Measurements from ENCODE around the gene LRP11.
"Not testable (repeated sequence)": the region's sequence is repeated elsewhere in the genome, so short reads cannot be mapped to it uniquely, and the experiment has no call there.

Gene LRP11

GRCh38 chr6:149896491-149896890 is 32.3 kb upstream of the LRP11 start:
- Histone ChIP-seq H3K18ac (ENCODE audit: low read length) (no peak overlapping the region), H3K4me3 (ENCODE audit: low read depth, low read length) (no peak overlapping the region), H3K9me3 (ENCODE audit: insufficient read depth, low read depth, low read length) (peaks cover 2% of the 10 kb centered on the region), H2BK12ac (ENCODE audit: low read length) (no peak overlapping the region), H3K79me1 (ENCODE audit: low read length) (no peaks in the 10 kb centered on the region), H3K14ac (ENCODE audit: low read length) (no peak overlapping the region), H2AK5ac (ENCODE audit: low read length) (no peak overlapping the region), H3K36me3 (ENCODE audit: control insufficient read depth in 1 of 2, insufficient read depth in 2 of 2, low read length in 2 of 2) (no peaks in the 10 kb centered on the region), H2BK5ac (ENCODE audit: low read depth, low read length, poor library complexity) (no peak overlapping the region), H3K27ac (ENCODE audit: low read depth, low read length) (no peak overlapping the region), H3K4ac (ENCODE audit: low read depth, low read length) (no peak overlapping the region), H3K4me1 (ENCODE audit: control insufficient read depth in 1 of 2, insufficient read depth in 2 of 2, low read length in 2 of 2) (no peaks in the 10 kb centered on the region), H4K91ac (ENCODE audit: low read depth, low read length) (no peak overlapping the region), H4K8ac (ENCODE audit: low read depth, low read length) (no peak overlapping the region), H3K4me2 (ENCODE audit: low read length) (no peak overlapping the region), H2AFZ (ENCODE audit: insufficient read depth, low read length, poor library complexity) (no peak overlapping the region), H3K9ac (ENCODE audit: low read length) (no peak overlapping the region), H3K27me3 (ENCODE audit: insufficient read depth, low read length) (no peaks in the 10 kb centered on the region), H4K12ac (ENCODE audit: low read depth, low read length) (no peak overlapping the region), H3K23ac (ENCODE audit: low read length) (no peak overlapping the region), H3K79me2 (ENCODE audit: control insufficient read depth, insufficient read depth, low read length, poor library complexity) (no peaks in the 10 kb centered on the region), H2BK120ac (ENCODE audit: insufficient read depth, low read length, poor library complexity) (no peak overlapping the region)
- DNase-seq, result no peak
- no CpG with 5 or more reads among the region's 3 CpGs for WGBS (ENCODE audit: extremely low coverage, insufficient coverage, insufficient read length)

- no peak overlapping the region for H3K4me3 ChIP-seq (ENCODE audit: low read depth, low read length)
- H3K36me3 ChIP-seq (ENCODE audit: control insufficient read depth in 1 of 2, insufficient read depth in 2 of 2, low read length in 2 of 2), result no peaks in the 10 kb centered on the region
- H3K4me2 ChIP-seq (ENCODE audit: low read length), result no peak overlapping the region
- no CpG with 5 or more reads among the region's 5 CpGs for WGBS (ENCODE audit: extremely low coverage, insufficient coverage, insufficient read length)
- no peak overlapping the region for H2BK5ac ChIP-seq (ENCODE audit: low read depth, low read length, poor library complexity)
- no peak overlapping the region for H4K12ac ChIP-seq (ENCODE audit: low read depth, low read length)
- no peak overlapping the region for H3K4ac ChIP-seq (ENCODE audit: low read depth, low read length)
- no peak overlapping the region for H4K91ac ChIP-seq (ENCODE audit: low read depth, low read length)
- H2BK12ac ChIP-seq (ENCODE audit: low read length), result no peak overlapping the region
- no peaks in the 10 kb centered on the region for H3K79me1 ChIP-seq (ENCODE audit: low read length)
- H3K9me3 ChIP-seq (ENCODE audit: insufficient read depth, low read depth, low read length), result peaks cover 2% of the 10 kb centered on the region
- H3K14ac ChIP-seq (ENCODE audit: low read length), result no peak overlapping the region
- no peak overlapping the region for H2BK120ac ChIP-seq (ENCODE audit: insufficient read depth, low read length, poor library complexity)
- H3K18ac ChIP-seq (ENCODE audit: low read length), result no peak overlapping the region
- H3K27me3 ChIP-seq (ENCODE audit: insufficient read depth, low read length), result no peaks in the 10 kb centered on the region
- no peak overlapping the region for H2AK5ac ChIP-seq (ENCODE audit: low read length)
- no peak overlapping the region for H3K9ac ChIP-seq (ENCODE audit: low read length)
- H4K8ac ChIP-seq (ENCODE audit: low read depth, low read length), result no peak overlapping the region
- H2AFZ ChIP-seq (ENCODE audit: insufficient read depth, low read length, poor library complexity), result no peak overlapping the region
- no peak overlapping the region for H3K27ac ChIP-seq (ENCODE audit: low read depth, low read length)
- no peaks in the 10 kb centered on the region for H3K79me2 ChIP-seq (ENCODE audit: control insufficient read depth, insufficient read depth, low read length, poor library complexity)
- no peak overlapping the region for H3K23ac ChIP-seq (ENCODE audit: low read length)
- no peaks in the 10 kb centered on the region for H3K4me1 ChIP-seq (ENCODE audit: control insufficient read depth in 1 of 2, insufficient read depth in 2 of 2, low read length in 2 of 2)
- DNase-seq, result no peak
These were observed 31.7 kb upstream of the LRP11 start for GRCh38 chr6:149895833-149896271.

GRCh38 chr6:149895048-149895590 is 31.0 kb upstream of the LRP11 start:
- Histone ChIP-seq H3K4me3 (ENCODE audit: low read depth, low read length) (no peak overlapping the region), H3K36me3 (ENCODE audit: control insufficient read depth in 1 of 2, insufficient read depth in 2 of 2, low read length in 2 of 2) (no peaks in the 10 kb centered on the region), H3K27me3 (ENCODE audit: insufficient read depth, low read length) (no peaks in the 10 kb centered on the region), H3K18ac (ENCODE audit: low read length) (no peak overlapping the region), H4K12ac (ENCODE audit: low read depth, low read length) (no peak overlapping the region), H2AFZ (ENCODE audit: insufficient read depth, low read length, poor library complexity) (no peak overlapping the region), H3K4ac (ENCODE audit: low read depth, low read length) (no peak overlapping the region), H4K8ac (ENCODE audit: low read depth, low read length) (no peak overlapping the region), H3K79me1 (ENCODE audit: low read length) (no peaks in the 10 kb centered on the region), H3K9me3 (ENCODE audit: insufficient read depth, low read depth, low read length) (peaks cover 2% of the 10 kb centered on the region), H4K91ac (ENCODE audit: low read depth, low read length) (no peak overlapping the region), H3K23ac (ENCODE audit: low read length) (no peak overlapping the region), H3K4me2 (ENCODE audit: low read length) (no peak overlapping the region), H3K14ac (ENCODE audit: low read length) (no peak overlapping the region), H2AK5ac (ENCODE audit: low read length) (no peak overlapping the region), H2BK5ac (ENCODE audit: low read depth, low read length, poor library complexity) (no peak overlapping the region), H3K27ac (ENCODE audit: low read depth, low read length) (no peak overlapping the region), H2BK12ac (ENCODE audit: low read length) (no peak overlapping the region), H2BK120ac (ENCODE audit: insufficient read depth, low read length, poor library complexity) (no peak overlapping the region), H3K79me2 (ENCODE audit: control insufficient read depth, insufficient read depth, low read length, poor library complexity) (no peaks in the 10 kb centered on the region), H3K4me1 (ENCODE audit: control insufficient read depth in 1 of 2, insufficient read depth in 2 of 2, low read length in 2 of 2) (no peaks in the 10 kb centered on the region), H3K9ac (ENCODE audit: low read length) (no peak overlapping the region)
- no peak for DNase-seq
- no CpG with 5 or more reads among the region's 7 CpGs for WGBS (ENCODE audit: extremely low coverage, insufficient coverage, insufficient read length)

GRCh38 chr6:149891864-149892263 is 27.7 kb upstream of the LRP11 start:
- H4K12ac ChIP-seq (ENCODE audit: low read depth, low read length); H3K23ac ChIP-seq (ENCODE audit: low read length); DNase-seq; H2BK12ac ChIP-seq (ENCODE audit: low read length); H3K36me3 ChIP-seq (ENCODE audit: control insufficient read depth in 1 of 2, insufficient read depth in 2 of 2, low read length in 2 of 2); H3K14ac ChIP-seq (ENCODE audit: low read length); H3K27me3 ChIP-seq (ENCODE audit: insufficient read depth, low read length); H3K4me3 ChIP-seq (ENCODE audit: low read depth, low read length); H2BK5ac ChIP-seq (ENCODE audit: low read depth, low read length, poor library complexity); H3K9me3 ChIP-seq (ENCODE audit: insufficient read depth, low read depth, low read length); H2BK120ac ChIP-seq (ENCODE audit: insufficient read depth, low read length, poor library complexity); H3K18ac ChIP-seq (ENCODE audit: low read length); H2AFZ ChIP-seq (ENCODE audit: insufficient read depth, low read length, poor library complexity); H3K4me1 ChIP-seq (ENCODE audit: control insufficient read depth in 1 of 2, insufficient read depth in 2 of 2, low read length in 2 of 2); H3K79me2 ChIP-seq (ENCODE audit: control insufficient read depth, insufficient read depth, low read length, poor library complexity); H3K27ac ChIP-seq (ENCODE audit: low read depth, low read length); H4K91ac ChIP-seq (ENCODE audit: low read depth, low read length); H3K9ac ChIP-seq (ENCODE audit: low read length); H4K8ac ChIP-seq (ENCODE audit: low read depth, low read length); H3K79me1 ChIP-seq (ENCODE audit: low read length); H3K4ac ChIP-seq (ENCODE audit: low read depth, low read length); H2AK5ac ChIP-seq (ENCODE audit: low read length); H3K4me2 ChIP-seq (ENCODE audit: low read length): not testable (repeated sequence)
- WGBS (ENCODE audit: extremely low coverage, insufficient coverage, insufficient read length), result no CpG with 5 or more reads among the region's 6 CpGs
